Prostate gland (tissue), 2 donors: ENCODE results near the gene UBE2Q2. TPM values are rescaled to one million over a fixed set of nuclear protein-coding genes. Genes with fewer than 3 reads are reported as not detected.
"Not testable (repeated sequence)": the region's sequence is repeated elsewhere in the genome, so short reads cannot be mapped to it uniquely, and the experiment has no call there.

ENCODE experiments used
- DNase-seq: peaks from one replicate; pipeline ENCODE4 v3.0.0-alpha.2; 2019; ENCODE audit warnings: low spot score
- H3K27ac ChIP-seq, 2 donors: fragments of 200-600 bp; sonication (generic); 2 replicates each; pipeline ENCODE4 v1.5.1; 2017 to 2019
- H3K27me3 ChIP-seq: fragments of 200-600 bp; sonication (generic); replicated peaks from 2 replicates; pipeline ENCODE4 v1.5.1; 2019; ENCODE audit not compliant: insufficient read depth
- H3K36me3 ChIP-seq, 2 donors: fragments of 200-600 bp; sonication (generic); 1 replicate in 1 of 2; 2 replicates in 1 of 2; pipeline versions ENCODE4 v1.5.1 to v1.8.1; 2017 to 2019
- H3K4me1 ChIP-seq: fragments of 200-600 bp; sonication (generic); replicated peaks from 2 replicates; pipeline ENCODE4 v1.5.1; 2019
- H3K4me3 ChIP-seq, 2 donors: fragments of 200-600 bp; sonication (generic); 2 replicates each; pipeline ENCODE4 v1.5.1; 2017 to 2019
- H3K9me3 ChIP-seq: fragments of 200-600 bp; sonication (generic); 2 replicates; pipeline ENCODE4 v1.5.1; 2017
- POLR2A ChIP-seq: fragments of 450-650 bp; IDR thresholded peaks from one replicate; pipeline ENCODE4 v1.6.1; 2016; ENCODE audit warnings: antibody characterized with exemption, mild to moderate bottlenecking
- POLR2AphosphoS5 ChIP-seq: sonication (generic); formaldehyde crosslinking; IDR thresholded peaks from one replicate; pipeline ENCODE4 v1.6.1; 2017; ENCODE audit warnings: antibody characterized with exemption
- WGBS: methylation state at CpG from one replicate; pipeline ENCODE4 v1.1.5; 2018; 5-methylcytosine and 5-hydroxymethylcytosine counted together
- intact Hi-C: fragments of 100-400 bp; cut with DNase I; formaldehyde crosslinking; loops from one replicate; pipeline ENCODE4 v1.14.2; 2022
- total RNA-seq, 2 donors: library from RNA; depleted of rRNA; stranded (reverse); fragments of >200 nt; gene quantifications; one replicate each; pipeline ENCODE4 v1.1.0, GENCODE V29; 2016
- TF ChIP-seq, protein P1 (sequence below), 4 experiments: fragments of 200-600 bp in 2 of 4; fragments of 450-650 bp in 2 of 4; sonication (generic) in 2 of 4; IDR thresholded peaks; 1 replicate in 3 of 4; 2 replicates in 1 of 4; pipeline ENCODE4 v1.5.1; 2016 to 2019; ENCODE audit warnings: antibody characterized with exemption in 4 of 4, mild to moderate bottlenecking in 2 of 4, moderate library complexity in 2 of 4

The UBE2Q2 gene
- total RNA-seq, 2 donors from 2014 or later = 33.1 to 67.5 TPM

DNA sequence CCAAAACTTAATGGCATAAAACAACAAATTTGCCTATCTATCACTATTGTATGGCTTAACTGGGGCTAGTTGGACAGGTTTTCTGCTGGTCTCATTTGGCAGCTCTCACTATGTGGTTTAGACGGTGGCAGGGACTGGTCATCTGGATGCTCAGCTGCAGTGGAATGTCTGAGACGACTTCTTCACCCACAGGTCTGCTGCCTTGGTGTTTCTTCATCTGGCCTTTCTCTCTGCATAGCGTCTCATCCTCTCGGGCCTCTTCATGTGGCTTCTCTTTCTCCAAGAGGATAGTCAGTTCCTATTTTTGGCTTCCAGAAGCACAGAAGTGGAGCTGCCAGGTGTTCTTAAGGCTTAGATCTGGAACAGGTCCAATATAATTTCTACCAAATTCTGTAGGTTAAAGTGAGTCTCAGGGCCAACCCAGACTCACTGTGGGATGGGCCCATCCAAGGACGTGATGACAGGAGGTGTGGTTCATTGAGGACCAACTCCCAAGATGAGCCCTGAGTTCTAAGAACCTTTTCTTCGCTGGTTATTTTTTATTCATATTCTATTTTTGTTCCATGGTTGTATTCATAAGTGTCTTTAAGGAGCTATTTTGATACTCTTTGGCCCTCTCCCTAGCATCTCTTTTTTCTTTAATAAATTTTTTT, 18.6 kb downstream of the UBE2Q2 start:
- TF ChIP-seq, protein P1, sequence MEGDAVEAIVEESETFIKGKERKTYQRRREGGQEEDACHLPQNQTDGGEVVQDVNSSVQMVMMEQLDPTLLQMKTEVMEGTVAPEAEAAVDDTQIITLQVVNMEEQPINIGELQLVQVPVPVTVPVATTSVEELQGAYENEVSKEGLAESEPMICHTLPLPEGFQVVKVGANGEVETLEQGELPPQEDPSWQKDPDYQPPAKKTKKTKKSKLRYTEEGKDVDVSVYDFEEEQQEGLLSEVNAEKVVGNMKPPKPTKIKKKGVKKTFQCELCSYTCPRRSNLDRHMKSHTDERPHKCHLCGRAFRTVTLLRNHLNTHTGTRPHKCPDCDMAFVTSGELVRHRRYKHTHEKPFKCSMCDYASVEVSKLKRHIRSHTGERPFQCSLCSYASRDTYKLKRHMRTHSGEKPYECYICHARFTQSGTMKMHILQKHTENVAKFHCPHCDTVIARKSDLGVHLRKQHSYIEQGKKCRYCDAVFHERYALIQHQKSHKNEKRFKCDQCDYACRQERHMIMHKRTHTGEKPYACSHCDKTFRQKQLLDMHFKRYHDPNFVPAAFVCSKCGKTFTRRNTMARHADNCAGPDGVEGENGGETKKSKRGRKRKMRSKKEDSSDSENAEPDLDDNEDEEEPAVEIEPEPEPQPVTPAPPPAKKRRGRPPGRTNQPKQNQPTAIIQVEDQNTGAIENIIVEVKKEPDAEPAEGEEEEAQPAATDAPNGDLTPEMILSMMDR (IDR thresholded peaks at IDR 0.05) = no peak
- TF ChIP-seq POLR2AphosphoS5 (no peak), POLR2A (no peak)
- Histone ChIP-seq H3K4me3 (no peak overlapping the region), H3K9me3 (no peaks in the 10 kb centered on the region), H3K4me1 (no peaks in the 10 kb centered on the region), H3K27ac (no peak overlapping the region), H3K36me3 (no peaks in the 10 kb centered on the region), H3K27me3 (no peaks in the 10 kb centered on the region)
- intact Hi-C loops = no loop called here
- 89% methylated on average over 6 of the region's 6 CpGs for WGBS
- no peak for DNase-seq

DNA sequence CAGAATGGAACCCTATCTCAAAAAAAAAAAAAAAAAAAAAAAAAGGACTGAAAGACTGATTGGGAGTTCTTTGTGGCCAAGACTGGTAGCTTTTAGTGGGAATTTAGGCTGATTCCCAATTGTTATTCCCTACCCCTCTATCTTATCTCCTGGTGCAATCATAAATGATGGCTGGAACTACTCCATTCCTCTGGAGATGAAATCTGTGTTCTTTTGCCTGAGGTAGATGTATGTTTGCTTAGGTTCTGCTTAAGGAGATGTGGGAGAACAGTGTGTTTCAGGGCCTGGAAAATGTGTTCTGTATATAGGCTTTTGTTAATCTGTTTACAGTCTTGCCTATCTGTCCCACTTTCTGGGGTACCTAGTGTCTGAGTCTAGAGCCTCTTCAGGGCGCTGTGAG, 19.5 kb downstream of the UBE2Q2 start:
- Histone ChIP-seq H3K4me3 (no peak overlapping the region), H3K4me1 (no peaks in the 10 kb centered on the region), H3K36me3 (no peaks in the 10 kb centered on the region), H3K27ac (no peak overlapping the region), H3K27me3 (no peaks in the 10 kb centered on the region), H3K9me3 (no peaks in the 10 kb centered on the region)
- intact Hi-C loops = no loop called here
- no peak for DNase-seq
- 100% methylated on average over 1 of the region's 1 CpG for WGBS
- TF ChIP-seq, protein P1 (IDR thresholded peaks at IDR 0.05) = no peak
- TF ChIP-seq POLR2A (no peak), POLR2AphosphoS5 (no peak)

DNA sequence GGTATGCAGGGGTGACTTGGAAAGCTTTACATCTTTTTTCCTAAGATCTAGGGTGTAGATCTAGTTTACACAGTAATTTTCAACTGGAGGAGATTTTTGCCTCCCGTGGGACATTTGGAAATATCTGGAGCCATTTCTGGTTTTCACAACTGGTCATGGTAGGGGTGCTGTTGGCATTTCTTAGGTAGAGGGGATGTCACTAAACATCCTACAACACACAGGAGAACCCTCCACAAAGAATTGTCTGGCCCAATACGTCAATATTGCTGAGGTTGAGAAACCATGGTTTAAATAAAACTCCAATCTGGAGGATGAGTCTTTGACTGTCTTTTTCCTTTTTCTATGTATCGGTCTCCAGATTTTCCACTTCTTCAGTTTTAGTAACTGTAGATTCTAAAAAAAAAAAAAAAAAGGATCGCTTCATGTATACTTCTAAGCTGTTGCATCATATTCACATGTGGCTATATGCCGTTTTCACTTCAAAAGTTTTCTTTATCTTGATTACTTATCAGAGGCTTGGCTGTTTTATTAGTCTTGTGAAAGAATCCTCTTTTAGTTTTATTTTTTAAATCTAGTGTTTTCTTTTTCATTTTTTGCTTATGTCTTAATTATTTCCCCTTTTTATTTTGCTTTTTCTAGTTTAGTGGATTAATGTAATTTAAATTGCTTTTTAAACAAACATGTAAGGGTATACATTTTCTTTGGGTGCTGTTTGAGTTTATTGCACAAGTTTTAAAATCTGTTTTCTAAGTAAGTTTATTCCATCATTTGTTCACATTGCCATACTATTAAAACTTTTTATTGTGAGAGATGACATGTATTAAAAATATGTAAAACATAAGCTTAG, 21.2 kb downstream of the UBE2Q2 start:
- intact Hi-C loops = no loop called here
- Histone ChIP-seq H3K27ac (no peak overlapping the region), H3K9me3 (no peaks in the 10 kb centered on the region), H3K36me3 (no peaks in the 10 kb centered on the region), H3K4me1 (no peaks in the 10 kb centered on the region), H3K4me3 (no peak overlapping the region), H3K27me3 (no peaks in the 10 kb centered on the region)
- no peak for TF ChIP-seq POLR2A
- no peak for TF ChIP-seq POLR2AphosphoS5
- TF ChIP-seq, protein P1 (IDR thresholded peaks at IDR 0.05) = no peak
- DNase-seq = no peak
- WGBS = 62% methylated on average over 5 of the region's 5 CpGs

DNA sequence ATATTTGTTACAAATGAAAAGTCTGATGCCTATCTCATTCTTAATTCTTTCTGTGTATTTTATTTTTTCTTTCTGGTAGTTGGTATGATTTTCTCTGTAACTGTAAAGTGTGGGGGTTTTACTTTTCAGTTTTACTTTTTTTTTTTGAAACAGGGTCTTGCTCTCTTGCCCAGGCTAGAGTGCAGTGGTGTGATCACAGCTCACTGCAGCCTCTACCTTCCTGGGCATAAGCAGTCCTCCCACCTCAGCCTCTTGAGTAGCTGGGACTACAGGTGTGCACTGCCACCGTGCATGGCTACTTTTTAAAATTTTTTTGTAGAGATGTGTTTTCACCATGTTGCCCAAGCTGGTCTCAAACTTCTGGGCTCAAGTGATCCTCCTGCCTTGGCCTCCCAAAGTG, 22.8 kb downstream of the UBE2Q2 start:
- not testable (repeated sequence) for DNase-seq

DNA sequence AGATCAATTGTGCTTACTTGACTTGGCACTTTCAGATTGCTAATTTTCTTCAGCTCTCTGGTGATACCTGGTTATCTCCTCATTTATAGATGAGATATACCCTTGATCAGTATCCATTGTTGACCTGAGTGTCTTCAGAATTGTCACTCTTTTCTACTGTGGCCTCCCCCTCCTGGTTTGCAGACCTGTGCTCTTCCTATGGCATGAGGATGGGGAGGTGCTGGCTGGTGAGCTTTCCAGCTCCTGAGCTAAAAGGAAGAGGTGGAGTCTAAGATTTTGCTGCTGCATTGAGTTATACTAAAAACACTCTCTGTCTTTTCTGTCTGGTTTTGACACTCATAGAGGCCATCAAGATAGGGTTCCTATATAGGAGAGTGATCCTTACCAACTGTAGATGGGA, 23.7 kb downstream of the UBE2Q2 start:
- Histone ChIP-seq H3K4me1 (no peaks in the 10 kb centered on the region), H3K27ac (no peak overlapping the region), H3K4me3 (no peak overlapping the region), H3K9me3 (no peaks in the 10 kb centered on the region), H3K27me3 (no peaks in the 10 kb centered on the region), H3K36me3 (no peaks in the 10 kb centered on the region)
- TF ChIP-seq POLR2AphosphoS5 = no peak
- intact Hi-C loops = no loop called here
- DNase-seq = no peak

More for the DNA sequence above, 22.8 kb downstream of the UBE2Q2 start:
- H3K27ac ChIP-seq, H3K4me1 ChIP-seq, H3K27me3 ChIP-seq, H3K9me3 ChIP-seq, intact Hi-C loops, H3K4me3 ChIP-seq, H3K36me3 ChIP-seq: not testable (repeated sequence)
- 78% methylated on average over 1 of the region's 1 CpG for WGBS

DNA sequence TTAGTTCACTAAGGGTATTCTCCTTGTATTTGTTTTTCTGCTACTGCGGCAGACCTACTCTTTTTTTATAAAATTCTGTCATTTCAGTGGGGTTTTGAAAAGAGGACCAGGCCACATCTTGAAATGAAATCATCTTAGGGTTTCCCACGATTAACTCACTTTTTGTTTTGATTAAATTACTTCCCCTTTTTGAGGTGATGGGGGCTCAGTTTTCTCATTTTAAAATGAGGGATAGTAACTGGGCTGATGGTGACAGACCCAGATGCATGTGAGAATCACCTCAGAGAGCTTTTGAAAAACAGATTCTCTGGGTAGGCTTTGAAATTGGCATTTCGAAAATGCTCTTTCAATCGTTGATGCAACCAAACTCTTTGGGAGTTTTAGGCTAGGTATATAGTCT, 24.2 kb downstream of the UBE2Q2 start:
- H3K4me1 ChIP-seq = no peaks in the 10 kb centered on the region
- WGBS = 85% methylated on average over 4 of the region's 4 CpGs

More for the DNA sequence above, 24.2 kb downstream of the UBE2Q2 start:
- no peaks in the 10 kb centered on the region for H3K36me3 ChIP-seq
- intact Hi-C loops = no loop called here
- no peak for DNase-seq
- no peak overlapping the region for H3K4me3 ChIP-seq
- H3K27ac ChIP-seq = no peak overlapping the region
- H3K27me3 ChIP-seq = no peaks in the 10 kb centered on the region
- TF ChIP-seq POLR2A (no peak), POLR2AphosphoS5 (no peak)
- TF ChIP-seq, protein P1 (IDR thresholded peaks at IDR 0.05) = no peak
- no peaks in the 10 kb centered on the region for H3K9me3 ChIP-seq
